Lower leg skin (tissue), 3 donors: Measurements from ENCODE around the gene MICAL2.

Experiments used
- POLR2A ChIP-seq, 2 donors: fragments of 450-650 bp; IDR thresholded peaks; one replicate each; pipeline ENCODE4 v1.6.1; 2016 to 2017; ENCODE audit warnings: antibody characterized with exemption in 2 of 2, mild to moderate bottlenecking in 1 of 2, moderate library complexity in 1 of 2
- TF ChIP-seq, protein P1 (sequence below), 3 donors: fragments of 450-650 bp; IDR thresholded peaks; one replicate each; pipeline ENCODE4 v1.5.1; 2016; ENCODE audit warnings: antibody characterized with exemption in 3 of 3, mild to moderate bottlenecking in 3 of 3, moderate library complexity in 2 of 3

DNA sequence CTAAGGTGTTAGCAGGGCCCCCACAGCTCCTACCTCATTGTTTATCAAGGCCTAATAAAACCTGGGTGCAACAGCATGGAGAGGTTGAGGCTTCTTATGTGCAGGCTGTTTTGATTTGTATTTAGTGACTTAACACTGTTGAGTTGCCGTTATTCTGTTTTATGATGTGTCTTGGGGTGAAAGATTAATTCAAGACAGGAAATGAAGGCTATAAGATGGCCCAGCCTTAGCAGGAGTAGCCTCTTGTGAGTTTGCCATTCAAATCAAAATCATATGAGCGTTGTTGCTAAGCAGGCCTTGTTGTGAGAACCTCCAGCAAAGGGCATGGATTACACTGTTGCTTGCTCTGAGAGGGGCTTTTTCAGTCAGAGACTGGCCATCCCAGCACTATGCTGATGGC lies 31.8 kb downstream of the MICAL2 start:
- TF ChIP-seq, protein P1, sequence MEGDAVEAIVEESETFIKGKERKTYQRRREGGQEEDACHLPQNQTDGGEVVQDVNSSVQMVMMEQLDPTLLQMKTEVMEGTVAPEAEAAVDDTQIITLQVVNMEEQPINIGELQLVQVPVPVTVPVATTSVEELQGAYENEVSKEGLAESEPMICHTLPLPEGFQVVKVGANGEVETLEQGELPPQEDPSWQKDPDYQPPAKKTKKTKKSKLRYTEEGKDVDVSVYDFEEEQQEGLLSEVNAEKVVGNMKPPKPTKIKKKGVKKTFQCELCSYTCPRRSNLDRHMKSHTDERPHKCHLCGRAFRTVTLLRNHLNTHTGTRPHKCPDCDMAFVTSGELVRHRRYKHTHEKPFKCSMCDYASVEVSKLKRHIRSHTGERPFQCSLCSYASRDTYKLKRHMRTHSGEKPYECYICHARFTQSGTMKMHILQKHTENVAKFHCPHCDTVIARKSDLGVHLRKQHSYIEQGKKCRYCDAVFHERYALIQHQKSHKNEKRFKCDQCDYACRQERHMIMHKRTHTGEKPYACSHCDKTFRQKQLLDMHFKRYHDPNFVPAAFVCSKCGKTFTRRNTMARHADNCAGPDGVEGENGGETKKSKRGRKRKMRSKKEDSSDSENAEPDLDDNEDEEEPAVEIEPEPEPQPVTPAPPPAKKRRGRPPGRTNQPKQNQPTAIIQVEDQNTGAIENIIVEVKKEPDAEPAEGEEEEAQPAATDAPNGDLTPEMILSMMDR (IDR thresholded peaks at IDR 0.05) = no peak
- no peak for TF ChIP-seq POLR2A (IDR thresholded peaks at IDR 0.05)
